Measurements from ENCODE around the gene LAMA3. TPM values are rescaled to one million over a fixed set of nuclear protein-coding genes. Genes with fewer than 3 reads are reported as not detected.

LAMA3 gene
- polyA plus RNA-seq, 1 donor from 2014 or later = 3.4 TPM

GRCh38 chr18:23738151-23738550 is 48.9 kb downstream of the LAMA3 start:
- H4K20me1 ChIP-seq (ENCODE audit: insufficient read depth) = no peaks in the 10 kb centered on the region
- TF ChIP-seq MXI1 (conservative IDR thresholded peaks at IDR 0.05; ENCODE audit: poor library complexity, severe bottlenecking) (no peak), EZH2 (IDR thresholded peaks at IDR 0.05; ENCODE audit: borderline replicate concordance, insufficient read depth, low read length, poor library complexity, severe bottlenecking) (no peak), TAF1 (IDR thresholded peaks at IDR 0.05; ENCODE audit: low read depth) (no peak), RAD21 (conservative IDR thresholded peaks at IDR 0.05) (no peak), EP300 (conservative IDR thresholded peaks at IDR 0.05; ENCODE audit: poor library complexity, severe bottlenecking) (no peak), SMC3 (conservative IDR thresholded peaks at IDR 0.05; ENCODE audit: poor library complexity) (no peak), POLR2AphosphoS5 (IDR thresholded peaks at IDR 0.05) (no peak), CTCF (IDR thresholded peaks at IDR 0.05; ENCODE audit: poor library complexity, severe bottlenecking) (no peak), REST (IDR thresholded peaks at IDR 0.05; ENCODE audit: borderline replicate concordance) (no peak)
- no peaks in the 10 kb centered on the region for H3K9me2 ChIP-seq (ENCODE audit: insufficient read depth, low read length)
- H3K36me3 ChIP-seq (ENCODE audit: insufficient read depth, low read length) = no peaks in the 10 kb centered on the region
- H3K27me3 ChIP-seq (ENCODE audit: insufficient read depth, low read depth, low read length) = no peaks in the 10 kb centered on the region
- no peak overlapping the region for H3K4me2 ChIP-seq (ENCODE audit: low read length)
- no peaks in the 10 kb centered on the region for H3K9me3 ChIP-seq (ENCODE audit: low read length)
- H3K27ac ChIP-seq (ENCODE audit: low read length) = no peak overlapping the region
- H3K4me3 ChIP-seq (ENCODE audit: low read length) = no peak overlapping the region
- no peaks in the 10 kb centered on the region for H3F3A ChIP-seq (ENCODE audit: insufficient read depth, low read length, poor library complexity, severe bottlenecking)
- H3K79me2 ChIP-seq (replicated peaks; ENCODE audit: insufficient read depth, low read length) = no peaks in the 10 kb centered on the region
- no peak overlapping the region for H2AFZ ChIP-seq (ENCODE audit: low read depth, low read length)
- no peak overlapping the region for H3K9ac ChIP-seq (ENCODE audit: low read length)

GRCh38 chr18:23738575-23738974 is 49.3 kb downstream of the LAMA3 start:
- H3K36me3 ChIP-seq (ENCODE audit: insufficient read depth, low read length) = no peaks in the 10 kb centered on the region
- no peaks in the 10 kb centered on the region for H3K27me3 ChIP-seq (ENCODE audit: insufficient read depth, low read depth, low read length)
- no peaks in the 10 kb centered on the region for H4K20me1 ChIP-seq (ENCODE audit: insufficient read depth)
- no peaks in the 10 kb centered on the region for H3K9me3 ChIP-seq (ENCODE audit: low read length)
- no peak overlapping the region for H3K9ac ChIP-seq (ENCODE audit: low read length)
- no peaks in the 10 kb centered on the region for H3K79me2 ChIP-seq (replicated peaks; ENCODE audit: insufficient read depth, low read length)
- no peaks in the 10 kb centered on the region for H3F3A ChIP-seq (ENCODE audit: insufficient read depth, low read length, poor library complexity, severe bottlenecking)
- no peaks in the 10 kb centered on the region for H3K9me2 ChIP-seq (ENCODE audit: insufficient read depth, low read length)
- no peak overlapping the region for H2AFZ ChIP-seq (ENCODE audit: low read depth, low read length)
- TF ChIP-seq EP300 (conservative IDR thresholded peaks at IDR 0.05; ENCODE audit: poor library complexity, severe bottlenecking) (no peak), REST (IDR thresholded peaks at IDR 0.05; ENCODE audit: borderline replicate concordance) (no peak)
- no peak overlapping the region for H3K27ac ChIP-seq (ENCODE audit: low read length)
- no peak overlapping the region for H3K4me3 ChIP-seq (ENCODE audit: low read length)
- no peak overlapping the region for H3K4me2 ChIP-seq (ENCODE audit: low read length)
